Gastroesophageal sphincter (tissue), 3 donors: ENCODE results near the gene OTOG.

Experiments
- CTCF ChIP-seq, 4 experiments: fragments of 200-600 bp in 2 of 4; fragments of 450-650 bp in 2 of 4; sonication (generic) in 1 of 4; IDR thresholded peaks; one replicate each; pipeline ENCODE4 v1.5.1; 2017 to 2019; ENCODE audit warnings: antibody characterized with exemption in 4 of 4, mild to moderate bottlenecking in 2 of 4, moderate library complexity in 2 of 4
- EP300 ChIP-seq: sonication (generic); formaldehyde crosslinking; IDR thresholded peaks from one replicate; pipeline ENCODE4 v1.6.1; 2017; ENCODE audit warnings: antibody characterized with exemption, mild to moderate bottlenecking
- POLR2A ChIP-seq, 2 donors: fragments of 450-650 bp; IDR thresholded peaks; one replicate each; pipeline ENCODE4 v1.6.1; 2017; ENCODE audit warnings: antibody characterized with exemption in 2 of 2, mild to moderate bottlenecking in 2 of 2, moderate library complexity in 1 of 2
- POLR2AphosphoS5 ChIP-seq: sonication (generic); formaldehyde crosslinking; IDR thresholded peaks from one replicate; pipeline ENCODE4 v1.6.1; 2017; ENCODE audit warnings: antibody characterized with exemption

GRCh38 chr11:17581036-17581731 is 34.1 kb downstream of the OTOG start:
- TF ChIP-seq CTCF (IDR thresholded peaks at IDR 0.05) (no peak), POLR2A (IDR thresholded peaks at IDR 0.05) (no peak), POLR2AphosphoS5 (no peak), EP300 (no peak)
